ENCODE results near the gene APC2.

The APC2 gene

GRCh38 chr19:1449467-1450442 lies at the start of gene APC2:
TSS of gene APC2 (plus strand) at chr19:1450121. CDS start at chr19:1453002, 2,881 bp downstream.
- no peak for DNase-seq

GRCh38 chr19:1400281-1401137 lies 49.4 kb upstream of the APC2 start:
- DNase-seq = no peak

- peak; percentile 59 for DNase-seq
These were observed 48.6 kb upstream of the APC2 start, which contains the start of gene GAMT for GRCh38 chr19:1401138-1401888. TSS of gene GAMT (minus strand) at chr19:1401542. CDS start at chr19:1401476, 66 bp downstream.

- DNase-seq = no peak
These were observed 48.1 kb upstream of the APC2 start for GRCh38 chr19:1401889-1402217.

- no peak for DNase-seq
These were observed 47.4 kb upstream of the APC2 start for GRCh38 chr19:1402411-1403070.

- DNase-seq = peak; percentile 99
These were observed 43.0 kb upstream of the APC2 start for GRCh38 chr19:1406774-1407527.

- DNase-seq = no peak
These were observed 42.2 kb upstream of the APC2 start, which contains the start of gene DAZAP1 for GRCh38 chr19:1407528-1408299. TSS of gene DAZAP1 (plus strand) at chr19:1407586. CDS start at chr19:1407774, 188 bp downstream.

GRCh38 chr19:1408300-1409203 lies 41.4 kb upstream of the APC2 start:
- DNase-seq = peak; percentile 61

- no peak for DNase-seq
These were observed 40.5 kb upstream of the APC2 start for GRCh38 chr19:1409204-1410005.

GRCh38 chr19:1410136-1410786 lies 39.7 kb upstream of the APC2 start:
- DNase-seq = no peak

- no peak for DNase-seq
These were observed 39.1 kb upstream of the APC2 start for GRCh38 chr19:1410789-1411188.

GRCh38 chr19:1411255-1412191 lies 38.4 kb upstream of the APC2 start:
- DNase-seq = no peak

- DNase-seq = no peak
These were observed 37.5 kb upstream of the APC2 start for GRCh38 chr19:1412323-1412923.

- DNase-seq = no peak
These were observed 36.7 kb upstream of the APC2 start for GRCh38 chr19:1412995-1413800.

- no peak for DNase-seq
These were observed 33.7 kb upstream of the APC2 start for GRCh38 chr19:1416014-1416841.
